Right cardiac atrium (tissue), 5 donors: ENCODE results near the gene GNAI3. TPM values are rescaled to one million over a fixed set of nuclear protein-coding genes. Genes with fewer than 3 reads are reported as not detected.

Experiments used
- ATAC-seq, 2 donors: fragments of 200-7000 bp; cut with Tn5 transposase; one replicate each; pipeline versions ENCODE4 v1.8.0 to v1.9.1; 2020; ENCODE audit warnings: moderate library complexity in 2 of 2, mild to moderate bottlenecking in 1 of 2
- DNase-seq, 3 donors: peaks; one replicate each; pipeline ENCODE4 v3.0.0-alpha.2; 2020
- H3K27ac ChIP-seq: one replicate; pipeline ENCODE4 v1.5.1; 2013; ENCODE audit warnings: mild to moderate bottlenecking, low read length, control low read depth, moderate library complexity
- H3K27me3 ChIP-seq: one replicate; pipeline ENCODE4 v1.6.1; 2013; ENCODE audit not compliant: control insufficient read depth, insufficient read depth
- H3K4me1 ChIP-seq: one replicate; pipeline ENCODE4 v1.6.1; 2013; ENCODE audit warnings: low read length; ENCODE audit not compliant: control insufficient read depth, insufficient read depth
- H3K4me3 ChIP-seq: one replicate; pipeline ENCODE4 v1.5.1; 2013; ENCODE audit warnings: low read length, control low read depth
- H3K9me3 ChIP-seq: one replicate; pipeline ENCODE4 v1.6.1; 2013; ENCODE audit warnings: low read length; ENCODE audit not compliant: control insufficient read depth
- WGBS: extraction: QIAGEN DNeasy Blood & Tissue Kit; methylation state at CpG from one replicate; pipeline ENCODE4 v1.1.7; 2013; 5-methylcytosine and 5-hydroxymethylcytosine counted together
- intact Hi-C, 4 donors: fragments of 100-400 bp; cut with DNase I; formaldehyde crosslinking; loops; one replicate each; pipeline versions ENCODE4 v1.11.0 to v1.14.0; 2022 to 2023
- polyA plus RNA-seq: library from polyadenylated mRNA; stranded (reverse); fragments of 200-250 nt; gene quantifications from one replicate; pipeline ENCODE4 v1.2.3, GENCODE V29; 2013
- total RNA-seq, 4 donors: library from RNA; stranded (reverse); fragmentation: NEBNext Ultra II Directional; extraction: Animal tissue kit (Norgen Biotek cat#: 25700); gene quantifications; one replicate each; pipeline ENCODE4 v1.2.1, GENCODE V29; 2021
- donor health status: healthy with polysubstance abuse.
- donor health status: DM: no; HTN: yes; CAD: no.
- donor health status: DM: no; HTN: no; CAD: no.
- donor health status: DM: no; HTN: yes; CAD: no; lungs with severe emphysema.
- donor health status: DM: yes; HTN: yes; CAD: no.

GNAI3 gene
- total and polyA plus RNA-seq, 5 donors = 1.6 to 4.7 (median 2.7) TPM

GRCh38 chr1:109626682-109627408 lies 78.4 kb downstream of the GNAI3 start:
- Histone ChIP-seq H3K9me3 (no peaks in the 10 kb centered on the region), H3K27me3 (no peaks in the 10 kb centered on the region), H3K27ac (no peak overlapping the region), H3K4me3 (no peak overlapping the region), H3K4me1 (peaks cover 6% of the 10 kb centered on the region)
- DNase-seq (peak in 1 of 3 donors; percentile 28), ATAC-seq (no peak)
- WGBS = 95% methylated on average over 21 of the region's 21 CpGs
- intact Hi-C loops = no loop called here

- no peak overlapping the region for H3K27ac ChIP-seq
- H3K4me1 ChIP-seq = peaks cover 6% of the 10 kb centered on the region
- intact Hi-C loops = loop anchor here in 1 of 4 donors (2.0 kb wide), 1 partner anchor 81 kb away; no protein-coding TSS in a partner anchor
- no peak for ATAC-seq
- peak in 1 of 3 donors; percentile 13 for DNase-seq
- no peaks in the 10 kb centered on the region for H3K27me3 ChIP-seq
- H3K9me3 ChIP-seq = no peaks in the 10 kb centered on the region
- H3K4me3 ChIP-seq = no peak overlapping the region
- whole genome bisulfite sequencing = 94% methylated on average over 23 of the region's 23 CpGs
These were observed 79.4 kb downstream of the GNAI3 start for GRCh38 chr1:109627692-109628399.

GRCh38 chr1:109628540-109629321 lies 80.3 kb downstream of the GNAI3 start:
- no peak overlapping the region for H3K27ac ChIP-seq
- WGBS = 88% methylated on average over 23 of the region's 23 CpGs
- ATAC-seq (no peak), DNase-seq (peak in 1 of 3 donors; percentile 50)
- H3K4me3 ChIP-seq = no peak overlapping the region
- no peaks in the 10 kb centered on the region for H3K4me1 ChIP-seq
- H3K27me3 ChIP-seq = no peaks in the 10 kb centered on the region
- intact Hi-C loops = loop anchor here in 1 of 4 donors (2.0 kb wide), 1 partner anchor 82 kb away; no protein-coding TSS in a partner anchor
- H3K9me3 ChIP-seq = no peaks in the 10 kb centered on the region

GRCh38 chr1:109629372-109630030 lies 81.1 kb downstream of the GNAI3 start:
- Histone ChIP-seq H3K4me3 (no peak overlapping the region), H3K9me3 (no peaks in the 10 kb centered on the region), H3K27ac (no peak overlapping the region), H3K27me3 (no peaks in the 10 kb centered on the region), H3K4me1 (no peaks in the 10 kb centered on the region)
- DNase-seq = peak in 1 of 3 donors; percentile 22
- intact Hi-C loops = loop anchor here (2.0 to 10.0 kb wide), 3 partner anchors 82 to 355 kb away; partner anchors contain the start of genes GNAI3 (in 2 of the 4) and AHCYL1 (in 1 of the 4)
- WGBS = 90% methylated on average over 10 of the region's 10 CpGs
- ATAC-seq = no peak

- intact Hi-C loops = loop anchor here in 3 of 4 donors (5.0 to 10.0 kb wide), 2 partner anchors 83 to 355 kb away; partner anchors contain the start of genes GNAI3 (in 2 of the 3) and AHCYL1 (in 1 of the 3)
- ATAC-seq (no peak), DNase-seq (peak in 2 of 3 donors; percentile 58 to 62)
- 79% methylated on average over 30 of the region's 30 CpGs for WGBS
- Histone ChIP-seq H3K27me3 (no peaks in the 10 kb centered on the region), H3K9me3 (no peaks in the 10 kb centered on the region), H3K4me1 (no peaks in the 10 kb centered on the region), H3K27ac (no peak overlapping the region), H3K4me3 (no peak overlapping the region)
These were observed 81.9 kb downstream of the GNAI3 start for GRCh38 chr1:109630081-109630897.

GRCh38 chr1:109630898-109631512 lies 82.6 kb downstream of the GNAI3 start:
- Histone ChIP-seq H3K9me3 (no peaks in the 10 kb centered on the region), H3K27me3 (no peaks in the 10 kb centered on the region), H3K4me3 (no peak overlapping the region), H3K4me1 (peaks cover 2% of the 10 kb centered on the region), H3K27ac (no peak overlapping the region)
- intact Hi-C loops = loop anchor here in 3 of 4 donors (5.0 to 10.0 kb wide), 2 partner anchors 84 to 354 kb away; partner anchors contain the start of genes GNAI3 (in 2 of the 3) and AHCYL1 (in 1 of the 3)
- 97% methylated on average over 14 of the region's 14 CpGs for WGBS
- peak in 1 of 3 donors; percentile 32 for DNase-seq
- ATAC-seq = no peak

- Histone ChIP-seq H3K27ac (no peak overlapping the region), H3K4me3 (no peak overlapping the region), H3K27me3 (no peaks in the 10 kb centered on the region), H3K9me3 (no peaks in the 10 kb centered on the region), H3K4me1 (peaks cover 2% of the 10 kb centered on the region)
- ATAC-seq (no peak), DNase-seq (peak in 1 of 3 donors; percentile 26)
- WGBS = 81% methylated on average over 16 of the region's 16 CpGs
- intact Hi-C loops = loop anchor here in 3 of 4 donors (5.0 to 10.0 kb wide), 2 partner anchors 85 to 353 kb away; partner anchors contain the start of genes GNAI3 (in 2 of the 3) and AHCYL1 (in 1 of the 3)
These were observed 83.4 kb downstream of the GNAI3 start for GRCh38 chr1:109631513-109632505.

GRCh38 chr1:109632671-109633346 lies 84.4 kb downstream of the GNAI3 start:
- Histone ChIP-seq H3K4me1 (peaks cover 2% of the 10 kb centered on the region), H3K27me3 (no peaks in the 10 kb centered on the region), H3K4me3 (no peak overlapping the region), H3K27ac (no peak overlapping the region), H3K9me3 (no peaks in the 10 kb centered on the region)
- intact Hi-C loops = loop anchor here in 3 of 4 donors (5.0 to 10.0 kb wide), 2 partner anchors 86 to 352 kb away; partner anchors contain the start of genes GNAI3 (in 2 of the 3) and AHCYL1 (in 1 of the 3)
- peak in 2 of 3 donors; percentile 14 to 78 for DNase-seq
- 54% methylated on average over 5 of the region's 5 CpGs for WGBS
- peak in 1 of 2 donors; percentile 29 for ATAC-seq
